ENCODE data around the gene STARD3NL.
A peak's percentile ranks its signal among the peaks of the same experiment; 100 is the strongest.
"Not testable (repeated sequence)": the region's sequence is repeated elsewhere in the genome, so short reads cannot be mapped to it uniquely, and the experiment has no call there.

The STARD3NL gene

GRCh38 chr7:38261601-38262000 lies 83.6 kb downstream of the STARD3NL start:
- intact Hi-C loops (cut with DNase I) = not testable (repeated sequence)
- DNase-seq = peak in 1 of 10 donors; percentile 37

- intact Hi-C loops (cut with DNase I); DNase-seq: not testable (repeated sequence)
These were observed 84.0 kb downstream of the STARD3NL start for GRCh38 chr7:38262026-38262425.

GRCh38 chr7:38262545-38262944 lies 84.5 kb downstream of the STARD3NL start:
- no peak for DNase-seq

GRCh38 chr7:38263274-38263673 lies 85.2 kb downstream of the STARD3NL start:
- DNase-seq; intact Hi-C loops (cut with DNase I): not testable (repeated sequence)

More at GRCh38 chr7:38262545-38262944, 84.5 kb downstream of the STARD3NL start:
- intact Hi-C loops (cut with DNase I) = no loop called here

- DNase-seq; intact Hi-C loops (cut with DNase I): not testable (repeated sequence)
These were observed 86.6 kb downstream of the STARD3NL start for GRCh38 chr7:38264602-38265001.

GRCh38 chr7:38265958-38266357 lies 87.9 kb downstream of the STARD3NL start:
- intact Hi-C loops (cut with DNase I); DNase-seq: not testable (repeated sequence)

GRCh38 chr7:38269704-38270346 lies 91.8 kb downstream of the STARD3NL start:
- intact Hi-C loops (cut with DNase I); DNase-seq: not testable (repeated sequence)

- intact Hi-C loops (cut with DNase I); DNase-seq: not testable (repeated sequence)
These were observed 92.4 kb downstream of the STARD3NL start for GRCh38 chr7:38270405-38270804.

GRCh38 chr7:38273286-38273995 lies 95.4 kb downstream of the STARD3NL start, which contains the start of gene TARP:
TARP (minus strand) TSS chr7:38273636.
- intact Hi-C loops (cut with DNase I) = no loop called here
- DNase-seq = no peak

GRCh38 chr7:38274486-38274885 lies 96.4 kb downstream of the STARD3NL start:
- intact Hi-C loops (cut with DNase I) = no loop called here
- DNase-seq = no peak

GRCh38 chr7:38274927-38275620 lies 97.0 kb downstream of the STARD3NL start:
- intact Hi-C loops (cut with DNase I) = no loop called here
- DNase-seq = no peak

- no peak for DNase-seq
- intact Hi-C loops (cut with DNase I) = no loop called here
These were observed 98.2 kb downstream of the STARD3NL start for GRCh38 chr7:38276096-38276877.

GRCh38 chr7:38280000-38280399 lies 102.0 kb downstream of the STARD3NL start:
- no peak for DNase-seq
- intact Hi-C loops (cut with DNase I) = no loop called here

All from posterior cingulate gyrus (tissue), 11 donors.